Measurements from ENCODE around the gene CACNA2D3.
A peak's percentile ranks its signal among the peaks of the same experiment; 100 is the strongest.

The CACNA2D3 gene

DNA sequence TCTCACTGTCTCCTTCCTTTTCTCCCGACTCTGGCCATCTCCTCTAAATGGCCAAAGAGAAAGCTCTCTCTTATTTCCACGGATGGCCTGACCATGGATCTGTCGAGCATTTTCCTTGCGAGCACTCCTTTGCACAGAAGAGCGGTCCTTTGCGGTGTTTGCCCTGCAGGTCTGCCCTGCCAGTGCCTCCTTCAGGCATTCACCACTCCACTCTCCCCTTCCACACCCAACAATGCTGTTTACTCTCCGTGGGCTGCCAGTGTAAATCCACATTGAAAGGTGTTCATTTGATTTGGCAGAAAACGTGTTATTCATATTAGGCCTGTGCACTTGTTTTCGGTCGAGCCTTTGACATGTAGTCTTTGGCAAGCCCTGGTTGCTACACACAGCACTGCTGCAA is 49.6 kb downstream of the CACNA2D3 start:
- DNase-seq, result no peak

GRCh38 chr3:54173371-54173770 is 51.0 kb downstream of the CACNA2D3 start:
- DNase-seq, result no peak

DNA sequence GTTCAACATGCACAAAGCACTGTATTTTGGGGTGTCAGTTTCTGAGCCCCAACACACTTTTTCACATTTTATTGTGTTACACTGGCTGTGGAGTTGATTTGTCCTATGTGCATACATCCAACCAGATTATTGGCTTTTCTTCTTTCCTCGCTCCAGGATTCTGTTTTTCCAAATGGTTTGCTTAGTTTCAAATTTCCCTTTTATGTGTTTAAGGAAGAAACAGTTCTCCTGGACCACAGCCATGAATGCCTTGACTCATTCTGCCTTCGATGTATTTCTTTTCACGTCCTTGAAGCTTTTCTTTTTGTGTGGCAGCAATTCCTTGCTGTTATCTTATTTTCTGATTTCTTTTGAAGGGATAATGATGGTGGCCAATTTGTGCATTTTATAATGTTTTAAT is 53.8 kb downstream of the CACNA2D3 start:
- no peak for DNase-seq

DNA sequence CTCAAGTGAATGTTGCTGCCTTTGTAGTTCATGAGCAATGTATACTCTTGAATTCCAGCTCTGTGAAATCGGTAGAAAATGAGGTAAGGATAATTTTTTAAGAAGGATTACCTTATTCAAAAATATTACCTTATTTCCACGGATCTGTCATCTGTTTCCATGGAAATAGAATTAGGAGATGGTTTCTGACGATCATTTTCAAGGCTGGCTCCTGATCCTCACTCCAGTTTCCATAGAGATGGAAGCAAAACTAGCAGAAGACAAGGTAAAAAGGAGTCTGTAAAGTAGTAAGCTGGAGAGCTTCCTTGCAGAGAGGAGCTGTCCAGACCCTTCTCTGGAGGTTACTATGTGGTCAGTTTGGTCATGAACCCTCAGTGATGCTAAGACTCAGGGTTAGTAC is 55.5 kb downstream of the CACNA2D3 start:
- no peak for DNase-seq

- DNase-seq, result no peak
These were observed 56.0 kb downstream of the CACNA2D3 start for GRCh38 chr3:54178376-54178775.

DNA sequence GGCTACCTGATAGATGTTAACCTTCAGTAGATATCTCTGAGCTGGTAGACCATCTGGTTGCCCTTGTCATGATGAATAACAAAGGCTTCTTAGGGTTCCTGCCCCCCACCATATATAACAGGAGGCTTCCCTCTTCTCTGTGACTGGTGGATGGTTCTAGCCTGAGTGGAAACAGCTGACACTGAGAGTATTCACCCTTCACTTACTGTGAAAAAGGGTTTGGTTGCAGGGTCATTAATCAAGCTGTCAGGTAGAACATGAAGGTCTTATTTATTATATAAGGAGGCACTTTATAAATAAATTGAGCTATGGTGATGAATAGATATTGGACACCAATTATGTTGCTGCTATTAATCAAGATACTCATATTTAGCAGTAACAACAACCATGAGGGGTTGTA is 58.6 kb downstream of the CACNA2D3 start:
- peak in 1 of 2 experiments; percentile 3 for DNase-seq

DNA sequence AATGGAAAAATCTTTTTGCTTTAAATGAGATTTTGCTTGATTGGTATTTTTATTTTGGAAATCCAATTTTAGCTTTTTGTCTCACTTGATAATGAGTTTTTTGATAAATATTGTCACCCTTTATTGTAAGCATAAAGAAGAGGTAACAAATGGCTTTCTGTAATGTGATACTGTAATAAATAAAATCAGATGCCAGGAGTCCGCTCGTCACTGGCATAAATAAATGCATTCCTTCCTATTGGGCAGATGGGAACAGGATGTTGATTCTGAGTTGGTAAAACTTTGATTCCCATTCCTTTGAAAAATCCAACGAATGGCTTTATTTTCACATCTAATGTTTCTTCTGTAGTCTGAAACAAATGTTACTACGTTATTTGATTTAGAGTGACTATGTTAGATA is 59.9 kb downstream of the CACNA2D3 start:
- DNase-seq, result no peak

DNA sequence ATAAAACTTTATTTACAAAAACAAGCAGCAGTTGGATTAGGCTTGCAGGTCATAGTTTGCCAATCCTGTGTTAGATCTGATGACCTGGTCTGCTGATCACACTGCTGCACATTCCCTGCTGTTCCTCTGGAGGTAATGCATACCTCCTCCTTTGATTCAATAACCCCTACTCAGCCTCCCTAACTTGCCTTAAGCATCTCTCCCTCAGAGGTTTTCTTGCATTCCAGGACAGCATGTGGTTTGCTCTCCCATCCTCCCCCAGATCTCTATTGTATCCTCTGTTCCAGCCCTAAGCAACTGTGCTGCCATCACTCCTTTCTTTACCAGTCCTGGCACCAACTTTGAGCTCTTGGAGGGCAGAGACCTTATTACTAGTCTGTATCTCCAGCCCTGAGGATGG is 63.4 kb downstream of the CACNA2D3 start:
- DNase-seq, result no peak

- no peak for DNase-seq
These were observed 65.9 kb downstream of the CACNA2D3 start for GRCh38 chr3:54188176-54188791.

- DNase-seq, result no peak
These were observed 68.9 kb downstream of the CACNA2D3 start for GRCh38 chr3:54191220-54191619.

DNA sequence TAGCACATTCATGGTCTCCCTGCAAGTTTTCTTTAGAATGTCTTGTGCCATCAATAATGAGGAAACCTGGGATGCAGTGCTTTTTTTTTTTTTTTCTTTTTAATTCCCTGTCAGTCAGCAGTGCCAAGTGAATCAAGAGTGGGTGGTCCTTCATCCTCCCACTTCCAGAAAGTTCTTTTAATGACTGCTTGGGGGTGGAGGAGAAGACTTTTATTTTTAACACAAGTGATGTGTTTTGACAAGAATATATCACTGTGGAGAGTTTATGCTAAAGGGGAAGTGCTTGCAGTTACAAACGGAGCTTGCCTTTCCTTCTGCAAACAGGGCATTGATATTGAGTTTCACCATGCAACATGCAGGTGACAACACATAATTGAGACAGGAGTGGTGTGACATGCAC is 69.7 kb downstream of the CACNA2D3 start:
- DNase-seq, result no peak

GRCh38 chr3:54193093-54193492 is 70.7 kb downstream of the CACNA2D3 start:
- DNase-seq, result no peak

DNA sequence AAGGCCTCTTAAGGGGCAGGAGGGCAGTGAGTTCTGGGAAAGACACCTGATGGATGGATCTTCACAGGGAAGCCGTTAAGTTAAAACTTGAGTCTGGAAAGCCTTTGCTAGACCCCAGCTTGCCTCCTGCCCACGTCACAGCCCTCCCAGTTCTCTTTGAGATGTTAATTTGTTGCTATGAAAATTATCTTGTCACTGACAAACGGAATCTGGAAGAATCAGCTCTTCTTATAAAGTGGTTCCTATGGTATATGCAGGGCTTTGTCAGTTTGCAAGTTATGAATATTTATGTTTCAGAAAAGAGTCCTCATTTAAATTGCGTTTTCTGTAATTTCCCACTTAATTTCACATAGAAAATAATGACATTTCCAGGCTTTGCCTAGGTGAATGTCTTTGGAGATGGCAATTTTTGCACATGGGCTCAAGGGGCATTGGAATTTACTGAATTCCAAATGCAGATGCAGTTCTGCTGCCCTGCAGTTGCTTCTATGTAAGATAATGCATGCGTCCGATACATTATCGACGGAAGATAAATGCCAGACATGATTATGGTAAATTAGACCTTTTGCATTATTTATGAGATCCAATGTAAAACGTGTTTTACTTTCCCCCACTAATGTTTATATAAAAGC is 74.1 kb downstream of the CACNA2D3 start:
- no peak for DNase-seq

GRCh38 chr3:54197509-54197908 is 75.2 kb downstream of the CACNA2D3 start:
- no peak for DNase-seq

DNA sequence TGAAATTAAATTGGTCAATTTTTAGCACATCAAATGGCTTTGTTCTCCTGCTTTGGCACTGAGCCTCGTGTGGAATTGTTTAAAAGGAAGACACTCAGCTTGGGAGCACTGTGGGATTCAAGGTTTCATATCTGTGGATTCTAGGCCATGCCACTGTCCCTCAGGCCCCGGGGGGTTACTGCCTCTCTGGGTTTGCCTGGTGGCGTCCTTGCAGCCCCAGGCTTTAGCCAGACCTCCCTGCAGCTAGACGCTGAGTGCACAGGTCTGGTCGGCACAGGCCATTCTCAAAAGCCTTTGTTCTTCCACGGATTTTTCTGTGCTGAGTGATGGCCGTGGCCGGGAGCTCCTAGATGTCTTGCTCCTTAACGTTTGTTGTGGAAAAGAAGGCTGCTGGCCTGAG is 76.2 kb downstream of the CACNA2D3 start:
- no peak for DNase-seq

DNA sequence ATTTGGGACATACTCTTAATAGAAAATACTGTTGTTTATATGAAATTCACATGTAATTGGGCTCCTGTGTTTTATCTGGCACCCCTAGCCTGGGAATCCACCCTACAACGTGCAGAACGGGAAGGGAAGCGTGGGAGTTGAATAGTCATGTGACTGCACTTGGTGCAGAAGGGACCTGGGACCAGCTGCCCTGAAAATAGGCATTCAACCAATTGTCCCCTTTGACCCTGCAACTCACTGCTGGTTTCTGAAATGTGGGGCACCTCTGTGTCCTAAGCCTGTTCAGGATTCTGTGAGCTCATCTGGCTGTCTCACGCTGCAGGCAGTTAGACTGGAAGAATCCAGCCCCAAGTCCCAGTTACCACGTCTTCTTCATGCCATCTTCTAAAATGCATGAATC is 79.7 kb downstream of the CACNA2D3 start:
- DNase-seq, result no peak

GRCh38 chr3:54202651-54203248 is 80.4 kb downstream of the CACNA2D3 start:
- DNase-seq, result no peak

DNA sequence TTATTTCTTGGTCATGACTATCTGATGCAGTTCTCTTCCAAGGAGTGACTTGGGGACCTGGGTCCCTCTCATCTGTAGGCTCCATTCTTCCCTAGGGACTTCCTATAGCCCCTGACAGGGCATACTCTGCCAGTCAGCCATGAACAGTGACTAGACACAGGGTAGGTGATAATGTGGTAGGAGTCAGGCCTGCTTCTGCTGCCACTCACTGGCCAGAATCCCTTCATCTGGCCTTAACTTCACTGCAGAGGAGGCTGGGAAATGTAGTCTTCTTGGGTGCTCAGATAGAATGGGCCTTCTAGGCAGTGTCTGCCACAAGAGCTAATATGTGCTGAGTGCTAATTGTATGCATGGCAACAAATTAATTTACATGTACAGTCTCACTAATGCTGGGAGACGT is 84.5 kb downstream of the CACNA2D3 start:
- no peak for DNase-seq

- DNase-seq, result peak in 1 of 2 experiments; percentile 8
These were observed 88.7 kb downstream of the CACNA2D3 start for GRCh38 chr3:54211097-54211496.

GRCh38 chr3:54212723-54213122 is 90.4 kb downstream of the CACNA2D3 start:
- DNase-seq, result no peak

- no peak for DNase-seq
These were observed 91.6 kb downstream of the CACNA2D3 start for GRCh38 chr3:54213907-54214306.

- DNase-seq, result no peak
These were observed 92.5 kb downstream of the CACNA2D3 start for GRCh38 chr3:54214845-54215244.

DNA sequence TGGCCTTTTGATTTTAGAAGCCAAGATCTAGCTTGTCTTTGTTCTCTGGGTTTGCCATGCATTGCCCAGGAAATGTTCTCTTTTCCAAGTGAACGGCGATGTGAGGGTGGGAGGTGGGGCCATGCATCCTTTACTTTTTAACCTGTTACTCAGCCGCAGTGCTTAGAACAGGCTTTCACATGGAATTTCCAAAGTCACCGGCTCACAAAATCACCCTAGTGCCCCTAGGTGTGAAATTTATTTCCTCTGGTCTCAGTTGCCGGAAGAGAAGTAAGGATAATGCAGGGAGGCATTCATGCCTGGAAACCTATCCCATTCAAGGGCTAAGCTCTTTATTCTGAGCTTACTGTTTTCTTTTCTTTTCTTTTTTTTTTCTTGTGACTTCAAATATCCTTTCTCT is 93.2 kb downstream of the CACNA2D3 start:
- no peak for DNase-seq

GRCh38 chr3:54217828-54218227 is 95.5 kb downstream of the CACNA2D3 start:
- no peak for DNase-seq

DNA sequence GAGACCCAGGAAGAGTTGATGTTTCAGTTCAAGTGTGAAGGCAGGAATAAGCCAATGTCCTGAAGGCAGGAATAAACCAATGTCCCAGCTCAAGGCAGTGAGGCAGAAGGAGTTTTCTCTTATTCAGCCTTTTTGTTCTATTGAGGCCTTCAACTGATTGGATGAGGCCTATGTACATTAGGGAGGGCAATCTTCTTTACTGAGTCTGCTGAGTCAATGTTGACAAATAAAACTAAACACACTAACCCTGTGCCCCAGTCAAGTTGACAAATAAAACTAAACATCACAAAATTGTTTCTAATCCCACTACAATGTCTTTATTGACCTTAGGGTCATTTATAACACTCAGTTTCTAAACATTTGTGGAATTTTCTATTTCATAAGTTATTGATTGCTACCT is 100.0 kb downstream of the CACNA2D3 start:
- DNase-seq, result no peak
